ENCODE data around the gene HIVEP2.

Gene HIVEP2

DNA sequence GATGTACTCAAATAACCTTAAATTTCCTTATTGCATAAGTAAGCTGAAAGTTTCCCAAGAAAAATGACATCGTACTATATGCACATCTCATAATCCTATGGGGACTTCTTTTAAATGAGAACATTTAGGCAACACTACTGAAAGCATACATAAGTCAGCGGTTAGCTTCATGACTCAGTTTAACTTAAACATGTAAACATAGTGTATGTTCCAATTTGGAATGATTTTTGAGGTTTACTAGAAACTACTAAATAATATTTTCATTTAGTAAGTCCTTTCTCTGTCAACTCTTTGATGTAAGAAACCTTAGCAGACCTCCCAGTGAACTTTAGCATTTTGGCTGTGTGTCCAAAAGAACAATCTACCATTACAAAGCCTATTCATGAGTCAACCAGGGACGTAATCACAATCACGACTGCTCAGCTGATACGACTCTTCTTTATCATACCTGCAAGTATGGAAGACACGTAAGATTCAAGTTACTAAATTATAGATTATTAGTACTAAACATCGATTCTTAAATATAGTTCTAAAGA lies 19.3 kb downstream of the HIVEP2 start:
- no peak for DNase-seq (ENCODE audit: low read depth)

GRCh38 chr6:142918339-142919042 lies 26.5 kb downstream of the HIVEP2 start:
- no peak for DNase-seq (ENCODE audit: low read depth)

- no peak for DNase-seq (ENCODE audit: low read depth)
Measured at GRCh38 chr6:142916881-142917280, 28.1 kb downstream of the HIVEP2 start.

DNA sequence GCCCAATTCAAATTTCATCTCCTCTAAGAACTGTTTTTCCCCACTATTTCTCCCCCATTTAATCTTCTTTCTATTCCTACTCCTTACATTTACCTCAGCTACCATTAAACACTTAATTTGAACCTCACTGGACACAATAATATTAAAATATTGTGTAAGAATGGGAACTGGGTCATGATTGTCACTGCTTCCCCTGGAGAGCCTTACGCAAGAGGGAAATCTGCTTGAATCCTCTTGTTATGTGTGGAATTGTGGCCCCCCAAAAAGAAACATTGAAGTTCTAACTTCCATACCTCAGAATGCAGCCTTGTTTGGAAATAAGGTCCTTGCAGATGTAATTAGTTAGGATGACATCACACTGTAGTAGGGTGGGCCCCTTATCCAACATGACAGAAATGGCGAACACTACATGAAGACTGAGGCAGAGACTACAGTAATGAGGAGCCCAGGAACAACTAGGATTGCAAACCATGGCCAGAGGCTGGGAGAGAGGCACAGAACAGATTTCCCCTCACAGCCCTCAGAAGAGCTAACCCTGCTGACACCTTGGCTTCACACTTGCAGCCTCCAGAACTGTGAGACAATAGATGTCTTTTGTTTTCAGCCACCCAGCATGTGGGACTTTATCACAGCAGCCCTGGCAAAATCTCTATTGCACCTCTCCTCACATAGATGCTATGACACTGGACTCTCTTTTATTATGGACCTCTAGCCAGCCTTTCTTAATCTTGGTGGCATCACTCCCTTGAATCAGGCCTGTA lies 29.9 kb downstream of the HIVEP2 start:
- no peak for DNase-seq (ENCODE audit: low read depth)

GRCh38 chr6:142914369-142914768 lies 30.6 kb downstream of the HIVEP2 start:
- no peak for DNase-seq (ENCODE audit: low read depth)

- no peak for DNase-seq (ENCODE audit: low read depth)
Measured at GRCh38 chr6:142913511-142914047, 31.4 kb downstream of the HIVEP2 start.

DNA sequence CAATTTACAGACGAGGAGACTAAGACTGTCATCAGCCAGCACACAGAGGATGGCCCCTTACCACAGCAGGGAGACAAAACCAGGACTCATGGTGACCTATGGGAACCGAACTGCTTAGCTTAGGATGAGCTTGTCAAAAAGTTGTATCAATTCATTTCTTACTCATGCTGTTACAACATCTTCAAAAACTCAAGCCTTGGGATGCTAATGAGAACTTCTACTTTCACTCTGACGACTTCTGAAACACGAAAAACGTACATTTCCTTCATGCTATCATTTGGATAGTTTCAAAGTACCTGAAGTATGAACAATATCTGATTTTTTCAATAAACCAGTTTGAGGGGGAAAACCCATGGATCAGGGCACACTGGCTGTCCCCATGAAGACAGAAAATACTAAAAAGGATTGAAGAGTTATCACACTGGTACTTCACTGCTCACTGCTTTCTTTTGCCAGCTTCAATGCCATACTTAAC lies 31.9 kb downstream of the HIVEP2 start:
- no peak for DNase-seq (ENCODE audit: low read depth)

DNA sequence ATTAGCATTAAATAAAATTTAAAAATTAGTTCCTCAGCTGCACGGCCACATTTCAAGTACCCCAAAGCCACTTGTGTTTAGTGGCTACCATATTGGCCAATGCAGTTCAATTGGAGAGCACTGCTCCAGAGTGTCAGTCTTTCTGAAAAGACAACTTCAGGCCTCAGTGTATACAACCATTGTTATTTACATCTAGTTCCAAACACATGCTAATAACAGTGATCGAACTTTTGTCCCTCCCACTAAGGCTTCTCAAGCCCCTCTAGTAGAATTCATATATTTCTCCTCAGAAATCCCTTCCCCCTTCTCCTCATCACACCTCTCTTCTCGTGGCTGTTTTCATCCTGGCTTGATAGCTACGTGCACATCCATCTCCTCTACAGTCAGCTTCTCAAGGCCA lies 32.9 kb downstream of the HIVEP2 start:
- DNase-seq (ENCODE audit: low read depth), result no peak

DNA sequence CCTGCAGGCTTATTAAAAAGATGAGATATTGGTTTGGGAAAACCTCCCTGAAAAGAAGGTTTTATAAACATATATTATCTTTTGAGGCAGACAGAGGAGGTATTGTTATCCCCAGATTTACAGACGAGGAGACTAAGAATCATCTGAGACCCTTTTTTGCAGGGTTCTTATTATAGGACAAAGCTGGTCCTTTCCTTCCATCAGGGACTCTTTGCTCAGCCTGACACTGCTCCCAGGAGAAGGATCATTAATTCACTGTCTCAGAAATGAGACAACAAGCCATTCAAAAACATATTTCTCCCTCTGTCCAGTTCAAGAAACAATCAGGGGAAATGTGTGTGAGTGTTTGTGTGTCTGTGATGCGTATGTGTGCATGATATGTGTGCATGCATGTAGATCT lies 33.5 kb downstream of the HIVEP2 start:
- DNase-seq (ENCODE audit: low read depth), result no peak

- no peak for DNase-seq (ENCODE audit: low read depth)
Measured at GRCh38 chr6:142909686-142910085, 35.3 kb downstream of the HIVEP2 start.

- DNase-seq (ENCODE audit: low read depth), result no peak
Measured at GRCh38 chr6:142908235-142908634, 36.7 kb downstream of the HIVEP2 start.

DNA sequence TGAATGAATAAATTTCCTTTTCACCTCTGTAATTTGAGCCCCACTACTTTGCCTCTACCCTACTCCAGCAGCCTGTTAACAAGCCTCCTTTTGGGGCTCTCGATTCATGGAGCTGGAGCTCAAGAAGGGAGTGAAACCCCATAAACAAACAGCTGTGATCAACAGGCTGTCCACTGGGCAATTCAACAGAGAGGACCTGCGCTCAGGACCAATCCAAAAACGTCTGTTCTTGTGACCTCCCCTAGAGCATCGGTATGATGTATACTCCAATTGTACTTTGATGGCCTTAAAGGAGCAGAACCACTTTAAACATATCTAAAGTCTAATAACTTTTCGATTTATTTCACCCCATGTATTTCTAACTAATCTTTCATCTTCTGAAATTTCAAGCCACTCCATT lies 37.4 kb downstream of the HIVEP2 start:
- no peak for DNase-seq (ENCODE audit: low read depth)

- no peak for DNase-seq (ENCODE audit: low read depth)
Measured at GRCh38 chr6:142906945-142907470, 38.0 kb downstream of the HIVEP2 start.

DNA sequence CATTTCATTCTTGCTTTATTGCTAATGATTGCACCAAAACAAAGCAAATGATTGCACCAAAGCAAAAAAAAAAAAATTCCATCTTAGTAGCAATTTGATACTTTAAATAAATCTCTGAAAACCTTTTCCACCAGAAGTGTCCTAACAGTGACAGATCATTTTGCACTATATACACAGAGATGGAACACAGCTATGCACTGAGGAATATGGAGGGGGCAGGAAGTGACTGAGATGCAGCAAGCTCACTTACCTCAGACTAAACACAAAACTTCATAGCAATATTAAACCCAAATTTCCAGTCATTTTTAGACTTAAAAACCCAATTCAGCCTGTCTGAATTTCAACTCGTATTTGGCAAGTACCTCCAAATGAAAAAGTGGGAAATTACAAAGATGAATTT lies 41.2 kb downstream of the HIVEP2 start:
- DNase-seq (ENCODE audit: low read depth), result no peak

DNA sequence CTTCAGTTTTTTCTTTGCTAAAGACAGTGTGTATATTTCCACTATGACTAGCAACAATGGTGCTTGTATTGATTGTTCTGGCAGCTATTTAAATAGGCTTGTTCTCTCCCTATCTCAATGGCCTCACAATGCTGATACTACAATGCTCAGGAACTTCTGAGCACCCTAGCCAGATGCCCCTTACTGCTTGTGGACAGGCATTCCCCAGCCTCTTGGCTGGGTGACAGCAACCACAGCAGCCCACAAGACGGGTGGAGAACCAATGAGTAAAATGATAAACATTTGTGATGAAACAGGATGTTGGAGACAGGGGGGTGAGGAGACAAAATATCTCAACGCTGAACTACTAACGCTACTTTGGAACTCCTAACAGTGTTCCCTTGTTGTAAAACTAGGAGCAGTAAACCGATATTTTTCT lies 42.3 kb downstream of the HIVEP2 start:
- peak; percentile 48 for DNase-seq (ENCODE audit: low read depth)

DNA sequence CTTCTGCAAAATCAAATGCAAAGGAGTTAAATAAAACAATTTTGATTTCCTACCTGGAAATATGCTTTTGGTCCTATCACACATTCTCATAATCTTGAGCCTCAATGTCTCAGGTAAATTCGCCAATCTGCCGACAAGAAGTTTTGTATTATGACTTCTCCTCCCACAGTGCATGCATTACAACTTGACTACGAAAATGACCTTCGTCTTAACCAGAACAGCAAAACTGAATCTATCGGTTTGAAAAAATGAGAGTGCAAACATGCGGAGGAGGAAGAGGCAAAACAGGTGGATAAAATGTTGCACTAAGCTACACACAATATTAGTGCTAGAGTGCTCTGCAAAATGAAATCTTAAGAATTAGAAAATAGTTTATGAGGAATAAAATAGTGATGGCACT lies 43.4 kb downstream of the HIVEP2 start:
- DNase-seq (ENCODE audit: low read depth), result no peak

DNA sequence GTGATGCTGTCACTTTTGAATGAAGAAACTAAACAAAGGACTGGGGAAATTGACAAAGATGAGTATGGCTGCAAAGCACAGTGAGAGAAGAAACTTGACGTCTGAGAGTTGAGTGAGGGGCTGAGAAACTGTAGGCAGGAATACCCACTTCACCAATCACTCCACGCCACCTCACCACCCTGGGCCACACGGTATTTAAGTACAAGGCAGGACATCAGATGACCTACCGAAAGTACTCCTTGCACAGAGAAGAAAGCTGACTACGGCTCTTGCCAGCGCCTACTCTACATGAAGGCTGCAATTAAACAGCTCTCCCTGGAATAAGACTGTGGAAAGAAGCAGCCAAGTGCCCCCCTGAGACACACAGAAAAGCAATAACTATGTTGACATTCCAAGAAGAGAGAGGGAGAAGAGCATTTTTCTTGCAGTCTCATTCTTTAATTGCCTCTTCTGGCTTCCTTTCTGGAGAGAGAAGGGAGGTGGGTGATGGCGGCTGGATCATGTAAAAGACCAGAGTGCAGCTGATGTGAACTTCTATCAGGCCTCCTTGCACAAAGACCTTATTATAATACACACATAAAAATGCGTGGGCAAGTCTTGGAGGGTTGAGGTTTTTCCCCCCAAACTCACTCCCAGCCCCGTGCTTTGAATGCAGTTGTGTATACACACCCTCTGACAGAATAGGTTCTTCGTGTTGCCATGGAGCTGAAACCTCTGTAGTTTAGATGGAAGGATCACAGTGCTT lies 44.6 kb downstream of the HIVEP2 start:
- no peak for DNase-seq (ENCODE audit: low read depth)

GRCh38 chr6:142898927-142899895 lies 45.8 kb downstream of the HIVEP2 start:
- no peak for DNase-seq (ENCODE audit: low read depth)

- DNase-seq (ENCODE audit: low read depth), result no peak
Measured at GRCh38 chr6:142897659-142898058, 47.3 kb downstream of the HIVEP2 start.

DNA sequence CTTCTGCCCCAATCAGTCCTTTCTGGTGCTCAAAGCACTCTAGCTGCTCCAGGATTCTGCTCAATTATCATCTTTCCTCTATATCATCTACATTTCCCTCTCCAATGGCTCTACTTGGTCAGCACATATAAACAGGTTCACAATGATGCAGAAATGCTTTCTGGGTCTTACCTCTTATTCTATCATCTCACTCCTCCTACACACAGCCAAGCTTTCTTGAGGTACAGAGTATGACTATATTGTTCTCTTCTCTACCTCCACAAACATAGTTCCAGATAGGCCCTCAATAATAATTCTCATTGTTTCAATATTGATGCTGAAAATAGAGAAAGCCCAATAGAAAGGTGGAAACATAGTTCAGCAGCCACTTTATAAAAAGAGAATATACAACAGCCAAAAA lies 48.2 kb downstream of the HIVEP2 start:
- DNase-seq (ENCODE audit: low read depth), result no peak

GRCh38 chr6:142893088-142893487 lies 51.9 kb downstream of the HIVEP2 start:
- DNase-seq (ENCODE audit: low read depth), result no peak
